Measurements from ENCODE around the gene MAPK4.
"Not testable (repeated sequence)": the region's sequence is repeated elsewhere in the genome, so short reads cannot be mapped to it uniquely, and the experiment has no call there.

MAPK4 gene

DNA sequence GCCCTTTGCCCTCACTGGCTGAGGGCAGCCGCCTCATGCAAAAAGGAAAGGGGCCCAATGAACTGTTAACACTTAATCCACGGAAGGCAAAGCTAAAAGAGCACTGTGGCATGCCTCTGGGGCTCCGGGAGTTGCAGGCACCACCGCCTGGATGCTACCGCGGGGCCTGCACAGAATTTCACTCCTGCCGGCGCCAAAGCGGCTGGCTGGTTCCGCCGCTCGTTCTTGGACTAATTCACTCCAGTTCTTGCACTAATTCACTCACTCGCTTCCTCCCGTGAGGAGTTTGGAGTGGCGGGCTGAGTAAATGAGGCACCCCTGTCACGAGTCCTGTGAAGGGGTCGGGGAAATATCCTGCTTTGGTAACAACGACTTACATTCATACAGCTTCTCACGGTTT lies 14.0 kb upstream of the MAPK4 start:
- no peak for DNase-seq (ENCODE audit: extremely low read depth, low read depth)
- TF ChIP-seq, protein P1, sequence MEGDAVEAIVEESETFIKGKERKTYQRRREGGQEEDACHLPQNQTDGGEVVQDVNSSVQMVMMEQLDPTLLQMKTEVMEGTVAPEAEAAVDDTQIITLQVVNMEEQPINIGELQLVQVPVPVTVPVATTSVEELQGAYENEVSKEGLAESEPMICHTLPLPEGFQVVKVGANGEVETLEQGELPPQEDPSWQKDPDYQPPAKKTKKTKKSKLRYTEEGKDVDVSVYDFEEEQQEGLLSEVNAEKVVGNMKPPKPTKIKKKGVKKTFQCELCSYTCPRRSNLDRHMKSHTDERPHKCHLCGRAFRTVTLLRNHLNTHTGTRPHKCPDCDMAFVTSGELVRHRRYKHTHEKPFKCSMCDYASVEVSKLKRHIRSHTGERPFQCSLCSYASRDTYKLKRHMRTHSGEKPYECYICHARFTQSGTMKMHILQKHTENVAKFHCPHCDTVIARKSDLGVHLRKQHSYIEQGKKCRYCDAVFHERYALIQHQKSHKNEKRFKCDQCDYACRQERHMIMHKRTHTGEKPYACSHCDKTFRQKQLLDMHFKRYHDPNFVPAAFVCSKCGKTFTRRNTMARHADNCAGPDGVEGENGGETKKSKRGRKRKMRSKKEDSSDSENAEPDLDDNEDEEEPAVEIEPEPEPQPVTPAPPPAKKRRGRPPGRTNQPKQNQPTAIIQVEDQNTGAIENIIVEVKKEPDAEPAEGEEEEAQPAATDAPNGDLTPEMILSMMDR (IDR thresholded peaks at IDR 0.05; ENCODE audit: low read depth, low read length) = no peak

DNA sequence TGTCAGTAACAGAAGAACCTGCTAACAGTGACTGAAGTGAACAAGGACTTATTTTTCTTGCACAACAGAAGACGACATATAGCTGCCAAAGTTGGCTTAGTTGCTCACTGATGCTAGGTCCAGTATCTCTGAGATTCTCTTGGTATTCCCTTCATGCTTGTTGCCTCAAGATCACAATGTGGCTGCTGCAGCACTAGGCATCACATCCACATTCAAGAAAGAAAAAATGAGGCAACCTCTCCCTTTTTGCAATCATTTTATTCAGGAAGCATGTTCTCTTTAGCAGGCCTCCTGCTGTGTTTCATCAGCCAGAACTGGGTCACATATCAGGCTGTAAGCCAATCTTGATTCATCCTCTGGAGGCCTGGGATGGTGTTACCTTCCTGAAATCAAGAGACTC lies 11.7 kb upstream of the MAPK4 start:
- TF ChIP-seq, protein P1 (IDR thresholded peaks at IDR 0.05; ENCODE audit: low read depth, low read length) = no peak
- DNase-seq (ENCODE audit: extremely low read depth, low read depth) = no peak

DNA sequence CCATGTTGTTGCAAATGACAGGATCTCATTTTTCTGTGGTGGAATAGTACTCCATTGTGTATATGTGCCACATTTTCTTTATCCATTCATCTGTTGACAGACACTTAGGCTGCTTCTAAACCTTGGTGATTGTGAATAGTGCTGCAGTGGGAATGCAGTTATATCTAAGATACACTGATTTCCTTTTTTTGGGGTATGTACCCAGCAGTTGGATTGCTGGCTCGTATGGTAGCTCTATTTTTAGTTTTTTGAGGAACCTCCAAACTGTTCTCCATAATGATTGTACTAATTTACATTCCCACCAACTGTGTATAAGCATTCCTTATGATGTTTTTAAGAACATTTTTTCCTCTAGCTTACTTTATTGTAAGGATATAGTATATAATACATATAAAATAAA lies 8.2 kb upstream of the MAPK4 start:
- DNase-seq (ENCODE audit: extremely low read depth, low read depth) = not testable (repeated sequence)

DNA sequence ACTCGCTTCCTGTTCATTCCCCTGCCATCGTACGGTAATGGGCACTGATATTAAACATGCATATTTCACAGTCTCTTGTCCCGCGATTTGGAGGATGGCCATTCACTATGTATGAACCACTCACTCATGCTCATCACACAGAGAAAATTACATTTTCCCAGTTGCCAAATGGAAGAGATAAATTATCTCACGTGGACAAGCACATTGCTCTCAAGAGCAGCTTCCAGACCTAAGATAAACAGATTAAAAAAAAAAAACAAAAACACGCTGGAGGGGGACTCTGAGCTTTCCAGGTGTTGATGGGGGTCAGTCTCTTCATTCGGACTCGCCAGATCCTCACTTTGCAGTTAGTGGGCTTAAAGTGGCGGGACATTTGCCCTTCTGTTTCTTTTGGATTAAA lies 1.7 kb upstream of the MAPK4 start:
- TF ChIP-seq, protein P1 (IDR thresholded peaks at IDR 0.05; ENCODE audit: low read depth, low read length) = no peak
- DNase-seq (ENCODE audit: extremely low read depth, low read depth) = no peak

DNA sequence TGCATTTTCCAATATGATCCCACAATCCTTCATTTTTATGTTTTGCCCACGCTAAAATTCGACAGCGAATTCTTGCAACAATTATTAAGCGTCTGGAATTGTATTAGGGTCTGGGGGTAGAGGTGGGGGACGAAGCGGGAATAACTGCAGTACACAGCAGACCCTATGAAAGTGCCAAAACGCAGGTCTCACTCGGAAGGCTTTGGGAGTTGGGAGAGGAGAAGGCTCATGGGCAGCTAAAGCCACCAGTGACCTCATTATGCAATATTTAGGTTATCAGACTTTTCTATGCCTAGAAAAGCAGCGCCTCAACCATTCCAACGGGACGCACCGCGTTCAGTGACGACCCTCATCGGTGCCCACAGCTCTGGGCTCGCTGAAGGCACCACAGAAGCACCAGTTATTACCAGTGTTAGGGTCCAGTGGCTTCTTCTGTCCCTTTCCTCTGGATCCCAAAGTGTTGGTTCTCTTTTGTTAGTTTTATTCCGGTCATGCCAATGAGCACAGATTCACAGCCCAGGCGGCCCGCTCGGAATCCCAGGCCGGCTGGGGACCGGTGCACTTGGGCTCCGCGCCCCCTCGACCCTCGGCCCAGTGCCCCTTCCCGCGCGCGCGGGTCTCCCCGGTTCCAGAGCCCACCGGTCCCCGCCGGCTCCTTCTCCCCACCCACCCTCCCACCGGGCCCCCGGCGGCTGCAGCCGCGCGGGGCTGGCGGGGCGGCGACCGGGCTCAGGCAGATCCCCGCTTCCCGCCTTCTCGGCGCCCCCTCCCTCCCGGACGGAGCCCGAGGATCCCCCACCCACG lies 737 bp upstream of the MAPK4 start:
- TF ChIP-seq, protein P1 (IDR thresholded peaks at IDR 0.05; ENCODE audit: low read depth, low read length) = no peak
- no peak for DNase-seq (ENCODE audit: extremely low read depth, low read depth)

DNA sequence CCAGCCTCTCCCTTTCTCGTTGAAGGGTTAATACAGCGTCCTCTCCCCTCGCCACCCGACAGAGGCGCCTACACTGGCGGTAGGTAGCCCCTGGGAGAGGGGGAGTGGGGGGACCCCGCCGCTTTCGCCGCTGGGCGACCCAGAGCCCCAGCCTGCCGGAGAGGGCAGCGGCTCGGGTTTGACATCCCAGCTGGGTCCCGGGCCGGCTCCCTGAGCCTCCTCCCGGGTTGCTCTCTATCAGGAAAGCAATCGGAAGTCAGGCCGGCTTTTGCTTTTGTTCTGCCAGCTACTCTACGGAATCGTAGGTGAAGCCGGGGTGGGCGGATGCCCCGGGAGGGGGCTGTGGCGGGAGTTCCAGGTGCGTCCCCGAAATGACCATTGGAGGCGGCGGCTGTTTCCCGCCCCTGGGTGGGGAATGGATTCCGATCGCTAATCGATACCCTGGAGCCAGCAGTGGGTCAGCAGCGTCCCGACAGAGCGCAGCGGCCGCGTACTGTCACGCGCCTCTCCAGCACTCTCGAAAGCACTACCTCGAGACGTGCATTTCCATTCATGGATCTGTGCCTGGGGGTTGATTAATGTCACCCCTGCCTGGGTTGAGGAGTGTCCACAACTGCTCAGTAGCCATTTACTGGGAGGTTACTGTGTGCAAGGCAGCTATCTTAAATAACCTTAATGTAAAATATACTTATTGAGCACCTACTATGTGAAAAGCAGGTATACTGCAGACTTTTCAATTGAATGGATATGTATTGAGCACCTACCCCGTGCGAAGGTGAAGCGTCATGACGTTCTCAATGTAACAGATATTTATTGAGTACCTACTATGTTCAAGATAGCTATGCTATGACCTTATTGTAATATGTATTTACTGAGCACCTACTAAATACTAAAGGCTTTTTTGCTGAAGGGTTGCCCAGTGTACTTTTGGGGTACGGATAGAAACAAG lies 1.1 kb downstream of the MAPK4 start:
- no peak for DNase-seq (ENCODE audit: extremely low read depth, low read depth)
- TF ChIP-seq, protein P1 (IDR thresholded peaks at IDR 0.05; ENCODE audit: low read depth, low read length) = no peak

DNA sequence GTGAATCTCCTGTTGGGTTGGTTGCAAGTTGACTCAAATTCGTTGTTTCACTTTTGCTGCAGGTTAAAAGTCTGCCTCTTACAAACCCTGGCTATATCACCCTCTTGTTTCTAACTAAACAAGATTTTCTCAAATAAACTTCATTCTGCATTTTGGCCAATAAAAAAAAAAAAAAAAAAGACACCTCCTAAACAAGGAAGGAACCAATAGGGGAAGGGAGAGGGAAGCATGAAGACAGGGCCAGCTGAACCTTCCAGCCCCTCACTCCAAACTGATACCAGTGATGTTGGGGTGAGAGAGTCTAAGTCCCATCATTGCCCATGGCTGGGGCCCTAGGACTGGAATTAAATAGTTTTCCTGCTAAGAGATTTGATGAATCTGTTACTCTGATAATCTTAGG lies 2.4 kb downstream of the MAPK4 start:
- DNase-seq (ENCODE audit: extremely low read depth, low read depth) = not testable (repeated sequence)

DNA sequence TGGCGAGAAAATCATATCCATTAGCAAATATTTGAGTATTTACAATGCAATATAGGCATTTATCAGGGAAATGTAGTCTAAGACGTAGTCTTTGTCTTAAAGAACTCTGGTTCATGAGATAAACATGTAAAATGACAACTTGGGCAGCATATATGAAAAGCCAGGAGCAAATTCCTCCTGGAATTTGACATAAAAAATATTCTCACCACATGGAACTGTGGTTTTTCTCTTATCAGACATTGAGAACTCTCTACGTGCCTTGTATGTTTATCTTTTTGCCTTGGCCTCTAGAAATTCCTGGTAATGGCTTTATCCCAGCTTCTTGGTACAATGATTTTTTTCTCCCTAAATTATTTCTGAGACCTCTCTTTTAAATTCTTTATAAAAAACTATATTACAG lies 2.8 kb downstream of the MAPK4 start:
- no peak for DNase-seq (ENCODE audit: extremely low read depth, low read depth)
- TF ChIP-seq, protein P1 (IDR thresholded peaks at IDR 0.05; ENCODE audit: low read depth, low read length) = no peak
